GM18861 (cell line): ENCODE results near the gene MEGF8.
A peak's percentile ranks its signal among the peaks of the same experiment; 100 is the strongest.

Experiments used
- ATAC-seq: cut with Tn5 transposase; IDR thresholded peaks from one replicate; pipeline ENCODE4 v1.9.1; 2021; ENCODE audit not compliant: unreplicated experiment

MEGF8 gene, protein sequence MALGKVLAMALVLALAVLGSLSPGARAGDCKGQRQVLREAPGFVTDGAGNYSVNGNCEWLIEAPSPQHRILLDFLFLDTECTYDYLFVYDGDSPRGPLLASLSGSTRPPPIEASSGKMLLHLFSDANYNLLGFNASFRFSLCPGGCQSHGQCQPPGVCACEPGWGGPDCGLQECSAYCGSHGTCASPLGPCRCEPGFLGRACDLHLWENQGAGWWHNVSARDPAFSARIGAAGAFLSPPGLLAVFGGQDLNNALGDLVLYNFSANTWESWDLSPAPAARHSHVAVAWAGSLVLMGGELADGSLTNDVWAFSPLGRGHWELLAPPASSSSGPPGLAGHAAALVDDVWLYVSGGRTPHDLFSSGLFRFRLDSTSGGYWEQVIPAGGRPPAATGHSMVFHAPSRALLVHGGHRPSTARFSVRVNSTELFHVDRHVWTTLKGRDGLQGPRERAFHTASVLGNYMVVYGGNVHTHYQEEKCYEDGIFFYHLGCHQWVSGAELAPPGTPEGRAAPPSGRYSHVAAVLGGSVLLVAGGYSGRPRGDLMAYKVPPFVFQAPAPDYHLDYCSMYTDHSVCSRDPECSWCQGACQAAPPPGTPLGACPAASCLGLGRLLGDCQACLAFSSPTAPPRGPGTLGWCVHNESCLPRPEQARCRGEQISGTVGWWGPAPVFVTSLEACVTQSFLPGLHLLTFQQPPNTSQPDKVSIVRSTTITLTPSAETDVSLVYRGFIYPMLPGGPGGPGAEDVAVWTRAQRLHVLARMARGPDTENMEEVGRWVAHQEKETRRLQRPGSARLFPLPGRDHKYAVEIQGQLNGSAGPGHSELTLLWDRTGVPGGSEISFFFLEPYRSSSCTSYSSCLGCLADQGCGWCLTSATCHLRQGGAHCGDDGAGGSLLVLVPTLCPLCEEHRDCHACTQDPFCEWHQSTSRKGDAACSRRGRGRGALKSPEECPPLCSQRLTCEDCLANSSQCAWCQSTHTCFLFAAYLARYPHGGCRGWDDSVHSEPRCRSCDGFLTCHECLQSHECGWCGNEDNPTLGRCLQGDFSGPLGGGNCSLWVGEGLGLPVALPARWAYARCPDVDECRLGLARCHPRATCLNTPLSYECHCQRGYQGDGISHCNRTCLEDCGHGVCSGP (N-terminal part only)

DNA sequence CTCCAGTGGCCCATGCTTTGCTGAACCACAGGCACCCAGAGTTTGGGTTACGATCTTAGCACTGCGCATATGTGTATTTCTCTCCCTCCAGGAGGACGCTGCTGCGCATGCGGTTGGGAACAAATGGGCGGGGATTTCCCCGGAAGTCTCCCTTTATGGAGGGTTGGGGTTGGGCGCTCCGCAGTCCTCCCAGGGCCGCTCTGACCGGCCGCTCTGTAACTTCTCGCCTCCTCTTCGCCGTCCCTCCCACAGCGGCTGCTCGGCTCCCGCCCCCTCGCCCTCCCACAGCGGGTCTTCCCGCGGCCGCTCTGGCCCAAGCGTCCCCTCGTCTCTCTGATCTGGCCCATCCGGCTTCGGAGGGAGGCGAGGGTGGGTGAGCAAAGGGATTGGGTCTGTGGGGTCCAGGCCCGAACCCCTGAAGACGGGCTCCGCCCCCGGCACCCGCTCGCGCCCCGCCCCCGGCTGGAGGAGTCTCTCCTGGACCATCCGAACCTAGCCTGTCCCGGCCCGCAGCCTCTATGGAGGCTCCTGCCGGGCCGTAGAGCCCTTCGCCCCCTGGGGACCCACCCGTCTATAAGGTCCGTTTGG lies at the start of gene MEGF8:
MEGF8 (plus strand) TSS at position 328 of the 588 bp plus-strand sequence. CDS start 609 bp downstream, outside the sequence.
- peak; percentile 87 for ATAC-seq

DNA sequence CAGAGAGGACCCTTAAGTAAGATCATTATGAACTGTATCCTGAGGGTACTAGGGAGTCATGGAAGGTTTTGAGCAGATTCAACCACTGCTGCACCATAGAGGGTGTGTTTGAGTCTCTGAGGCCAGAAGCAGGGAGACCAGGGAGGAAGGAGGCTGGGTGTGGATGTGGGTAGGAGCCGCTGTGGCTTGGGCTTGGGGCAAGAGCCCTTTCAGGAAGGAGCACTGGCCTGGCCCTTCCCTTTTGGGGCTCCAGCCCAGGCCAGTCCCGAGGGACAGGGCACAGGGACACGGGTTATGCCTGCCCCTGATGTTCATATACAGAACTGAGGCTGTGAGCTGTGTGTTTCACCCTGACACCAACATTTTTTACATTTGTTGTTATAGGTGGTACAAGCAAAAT lies 49.2 kb upstream of the MEGF8 start:
- no peak for ATAC-seq

DNA sequence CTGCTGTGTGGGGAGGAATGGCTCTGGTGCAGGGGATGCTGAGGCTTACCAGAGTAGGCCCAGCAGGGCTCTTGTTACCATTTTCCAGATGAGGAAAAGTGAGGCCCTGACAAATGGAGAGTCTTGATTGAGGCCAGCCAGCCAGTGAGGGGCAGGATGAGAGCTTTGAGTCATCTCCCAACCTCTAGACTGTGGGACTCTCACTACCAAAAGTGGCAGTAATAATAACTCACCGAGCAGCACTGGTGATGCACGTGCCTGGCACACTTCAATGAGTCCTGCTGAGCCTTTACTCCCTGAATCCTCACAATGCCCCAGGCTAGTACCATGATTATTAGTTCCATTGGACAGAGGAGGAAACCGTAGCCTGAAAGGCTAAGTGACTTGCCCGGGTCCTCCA lies 48.6 kb upstream of the MEGF8 start:
- ATAC-seq: no peak

DNA sequence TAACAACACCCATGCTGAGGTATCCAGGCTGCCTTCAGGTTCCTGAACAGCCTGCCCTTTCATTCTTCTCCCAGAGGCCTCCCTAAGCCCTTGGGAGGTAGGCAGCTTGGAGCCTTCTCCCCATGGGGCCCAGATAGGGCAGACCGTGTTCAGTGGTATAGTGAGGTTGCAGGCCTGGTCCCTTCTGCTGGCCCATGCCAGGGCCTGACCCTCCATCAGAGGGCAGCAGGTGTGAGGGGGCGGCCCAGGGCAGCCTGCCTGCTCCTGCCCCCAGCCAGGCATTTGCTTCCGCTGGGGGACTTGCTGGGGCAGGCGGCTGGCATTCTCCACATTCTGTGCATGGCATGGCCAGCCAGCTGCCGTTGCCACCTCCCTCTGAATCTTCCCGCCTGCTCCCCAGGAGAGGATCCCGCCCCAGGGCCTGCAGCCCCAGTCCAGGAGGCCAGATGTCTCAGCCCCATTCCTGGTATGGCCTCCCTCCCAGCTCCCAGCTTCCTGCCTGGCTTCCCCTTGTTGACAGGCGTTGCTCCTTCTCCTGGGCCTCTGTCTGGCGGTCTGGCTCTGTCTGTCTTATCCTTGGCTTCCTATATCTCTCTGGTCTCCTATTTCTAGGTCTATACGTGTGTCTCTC lies 47.5 kb upstream of the MEGF8 start:
- no peak for ATAC-seq

DNA sequence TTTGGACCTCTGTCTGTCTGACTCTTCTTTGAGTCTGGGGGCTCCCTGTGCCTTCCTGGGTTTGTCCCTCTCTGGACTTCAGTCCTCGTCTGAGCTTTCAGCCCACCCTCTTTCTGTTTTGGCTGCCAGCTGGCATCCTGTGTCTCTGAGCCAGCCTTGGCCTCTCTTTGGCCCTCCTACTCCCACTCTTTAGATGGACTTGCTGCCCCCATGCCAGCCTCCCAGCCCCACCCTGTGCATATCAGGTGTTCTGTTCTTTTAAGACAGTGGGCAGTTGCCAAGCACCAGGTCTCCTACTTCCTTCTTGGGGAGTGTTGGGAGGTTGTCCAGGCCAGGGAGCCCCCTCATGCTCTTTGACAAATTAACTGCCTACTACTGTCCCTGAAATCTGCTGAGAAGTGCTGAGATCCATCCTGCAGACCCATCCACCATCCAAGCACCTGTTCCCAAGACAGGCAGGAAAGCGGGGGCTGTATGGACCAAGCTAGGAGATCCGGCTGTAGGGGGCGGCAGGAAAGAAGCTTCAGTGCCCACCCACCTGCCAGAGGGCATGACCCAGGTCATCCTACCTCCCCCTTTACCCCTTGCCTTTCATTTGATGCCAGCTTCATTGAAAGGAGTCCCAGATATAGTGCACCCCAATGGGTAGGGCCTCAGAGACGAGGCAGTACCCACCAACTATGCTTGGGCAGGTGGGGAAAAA lies 46.8 kb upstream of the MEGF8 start:
- no peak for ATAC-seq

DNA sequence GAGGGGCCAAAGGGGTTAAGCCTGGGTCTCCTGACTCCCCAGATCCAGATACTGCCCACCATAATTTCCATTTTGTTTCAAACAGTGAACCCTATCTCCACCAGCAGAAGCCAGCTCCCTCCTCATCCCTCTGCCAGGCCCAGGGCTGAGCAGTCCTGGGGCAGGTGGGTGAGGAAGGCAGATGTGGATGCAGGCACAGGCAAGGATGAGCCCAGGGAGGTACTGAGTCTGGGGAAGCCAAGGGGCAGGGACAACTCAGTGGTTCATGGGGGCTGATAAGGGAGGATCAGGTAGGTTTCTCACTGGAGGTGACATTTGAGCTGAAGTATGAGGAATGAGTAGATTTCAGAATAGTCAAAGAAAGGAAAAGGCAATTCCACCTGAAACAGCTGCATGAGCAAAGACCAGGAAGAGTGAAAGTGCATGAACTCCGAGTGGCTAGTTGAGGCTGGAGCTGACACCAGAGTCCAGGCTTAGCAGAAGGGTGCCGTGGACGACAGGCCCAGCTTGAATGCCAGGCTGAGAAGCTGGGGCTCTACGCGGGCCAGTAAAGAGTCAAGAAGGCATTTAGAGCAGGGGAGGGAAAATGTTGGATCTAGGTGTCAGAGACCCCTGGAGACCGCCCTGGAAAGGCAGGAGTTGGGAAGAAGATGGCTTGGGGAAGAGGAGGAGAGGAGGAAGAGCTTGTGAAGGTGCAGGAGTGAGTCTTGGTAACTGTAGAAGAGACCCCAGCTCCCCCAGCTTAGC lies 46.1 kb upstream of the MEGF8 start:
- no peak for ATAC-seq

DNA sequence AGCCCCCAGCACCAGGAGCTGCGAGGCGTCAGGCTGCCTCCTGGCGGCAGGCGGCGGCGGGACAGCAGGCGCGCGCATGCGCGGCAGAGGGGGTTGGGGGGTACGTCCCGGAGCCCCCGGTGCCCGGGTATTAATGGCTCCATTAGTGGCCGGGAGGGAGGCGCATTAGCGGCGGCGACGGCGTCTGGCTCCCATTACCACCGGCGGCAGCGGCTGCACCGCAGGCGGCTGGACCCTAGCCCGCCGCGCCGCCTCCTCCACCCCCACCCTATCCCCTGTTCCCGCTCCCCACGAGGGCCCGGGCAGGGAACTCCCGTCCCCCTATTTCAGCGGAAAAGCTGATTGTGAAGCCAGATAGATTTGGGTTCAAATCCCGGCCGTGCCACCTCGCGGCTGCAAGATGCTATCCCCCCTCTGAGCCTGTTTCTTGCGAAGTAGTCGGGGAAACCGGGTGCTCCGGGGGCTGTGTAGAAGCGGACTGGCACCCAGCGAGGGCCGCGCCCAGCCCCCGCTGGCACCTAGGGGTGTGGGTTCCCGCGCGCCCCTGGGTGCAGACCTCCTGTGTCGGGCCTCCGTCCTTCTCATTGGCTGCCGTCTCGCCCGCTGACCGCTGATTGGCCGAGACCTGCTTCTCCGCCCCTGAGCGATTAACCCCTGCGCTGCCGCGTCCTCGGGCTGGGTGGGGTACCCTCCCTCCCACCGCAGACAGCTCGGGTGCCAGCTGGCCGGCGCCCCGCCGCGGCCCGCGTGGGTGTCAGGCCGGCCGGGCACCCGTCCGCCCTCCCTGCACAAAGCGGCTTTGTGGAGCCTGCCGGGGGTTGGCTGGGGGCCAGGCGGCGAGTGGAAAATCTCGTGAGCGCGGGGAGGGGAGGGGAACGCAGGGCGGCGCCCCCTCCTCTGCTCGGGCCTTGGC lies 45.3 kb upstream of the MEGF8 start:
- peak; percentile 19 for ATAC-seq

DNA sequence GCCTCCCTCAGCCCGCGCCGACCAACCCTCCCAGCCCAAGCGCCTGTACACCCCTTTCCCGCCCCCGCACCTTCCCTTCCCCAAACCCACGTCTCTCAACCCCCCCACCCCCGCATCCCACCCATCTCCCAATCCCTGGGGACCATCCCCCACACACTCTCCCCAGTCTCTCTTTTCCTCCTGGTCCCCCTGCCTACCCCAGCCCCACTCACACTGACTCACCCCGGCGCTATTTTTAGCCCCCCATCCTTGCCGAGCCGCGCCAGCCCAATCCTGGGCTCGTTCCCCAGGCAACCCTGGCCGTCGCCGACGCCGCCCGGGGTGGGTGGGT lies 44.7 kb upstream of the MEGF8 start:
- ATAC-seq: no peak

DNA sequence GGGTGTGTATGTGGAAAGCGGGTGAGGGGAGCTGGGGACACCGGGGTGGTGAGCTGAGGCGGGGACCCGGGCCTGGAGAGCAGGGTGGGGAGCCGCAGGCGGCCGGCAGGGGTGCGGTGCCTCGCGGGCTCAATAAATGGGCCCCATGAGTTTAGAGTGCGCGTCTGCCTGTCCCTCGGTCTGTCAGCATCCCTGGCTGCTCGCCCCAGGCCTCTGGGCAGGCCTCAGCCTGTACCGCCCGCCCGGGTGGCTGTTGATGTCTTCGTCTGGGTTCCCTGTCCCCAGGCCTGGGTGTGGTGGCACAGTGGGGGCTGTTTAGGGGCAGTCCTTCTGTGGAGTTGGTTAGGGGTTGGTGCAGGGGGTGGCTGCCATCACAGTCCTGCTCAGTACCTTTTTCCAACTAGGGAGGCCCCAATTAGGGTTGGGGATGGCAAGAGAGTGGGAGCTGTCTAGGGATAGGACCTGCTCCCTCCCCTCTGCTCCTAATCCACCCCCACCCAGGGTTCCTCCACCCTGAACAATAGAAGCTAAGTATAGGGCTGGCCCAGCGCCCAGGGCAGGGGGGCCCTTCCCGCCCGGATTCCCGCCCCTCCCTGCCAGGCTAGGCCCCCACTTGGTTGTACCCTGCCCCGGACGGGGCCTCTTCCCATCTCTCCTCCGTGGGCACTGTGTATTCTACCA lies 44.1 kb upstream of the MEGF8 start:
- no peak for ATAC-seq

DNA sequence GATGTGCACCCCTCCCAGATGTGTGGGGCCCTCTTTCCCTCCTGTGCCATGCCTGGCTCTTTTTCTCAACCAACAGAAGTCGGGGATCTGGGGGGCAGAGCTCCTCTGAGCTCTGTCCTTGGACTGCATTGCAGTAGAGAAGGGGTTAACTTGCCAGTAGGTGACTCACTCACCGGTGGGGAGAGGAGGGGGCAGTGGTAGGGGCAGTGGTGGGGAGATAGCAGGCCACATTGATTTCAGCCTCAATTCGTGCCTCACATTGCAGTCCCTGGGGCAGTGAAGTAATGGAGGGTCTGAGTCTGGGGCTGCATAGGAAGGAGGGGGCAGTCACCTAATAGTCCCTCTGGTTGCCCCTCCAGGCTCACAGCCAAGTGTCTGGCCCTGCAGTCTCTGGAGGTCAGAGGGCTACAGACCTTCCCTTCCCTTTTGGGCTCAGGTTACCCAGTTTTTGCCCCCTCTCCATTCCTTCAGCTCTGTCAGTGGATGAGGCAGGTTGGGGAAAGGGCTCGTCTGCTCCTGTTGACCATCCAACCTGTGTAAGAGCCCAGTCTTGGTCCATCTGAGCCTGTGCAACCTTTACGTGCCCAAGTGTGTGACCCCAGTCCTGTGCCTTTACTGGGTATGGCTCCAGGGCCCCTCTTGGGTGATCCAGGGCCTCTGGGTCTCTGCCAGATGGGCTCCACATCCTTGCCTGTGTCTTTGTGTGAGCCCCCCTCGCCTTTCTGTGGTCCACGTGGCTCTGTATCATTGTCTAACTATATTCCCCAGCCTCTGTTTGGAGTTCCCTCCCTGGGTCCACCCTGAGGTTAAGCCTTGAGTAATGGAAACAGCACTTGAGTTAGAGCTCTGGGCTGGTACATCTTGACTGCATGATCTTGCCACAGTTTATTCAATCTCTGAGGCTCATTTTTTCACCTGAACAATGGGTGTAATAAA lies 43.3 kb upstream of the MEGF8 start:
- no peak for ATAC-seq

DNA sequence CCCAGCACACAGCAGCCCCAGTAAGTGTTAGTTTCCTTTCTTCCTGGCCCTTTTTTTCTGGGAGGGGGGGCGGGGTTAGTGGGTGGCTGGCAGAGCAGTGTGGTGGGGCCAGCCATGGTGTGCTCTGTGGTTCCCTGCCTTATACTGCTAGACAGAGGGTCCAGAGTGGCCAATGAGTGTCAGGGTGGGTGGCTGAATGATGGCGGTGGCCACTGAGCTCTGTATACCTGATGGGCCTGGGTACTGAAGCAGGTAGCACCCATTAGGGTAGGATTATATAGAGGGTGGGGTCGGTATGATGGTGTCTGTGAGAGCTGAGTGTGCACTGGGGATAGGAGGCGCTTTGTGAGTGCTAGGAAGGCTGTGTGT lies 42.6 kb upstream of the MEGF8 start:
- no peak for ATAC-seq

DNA sequence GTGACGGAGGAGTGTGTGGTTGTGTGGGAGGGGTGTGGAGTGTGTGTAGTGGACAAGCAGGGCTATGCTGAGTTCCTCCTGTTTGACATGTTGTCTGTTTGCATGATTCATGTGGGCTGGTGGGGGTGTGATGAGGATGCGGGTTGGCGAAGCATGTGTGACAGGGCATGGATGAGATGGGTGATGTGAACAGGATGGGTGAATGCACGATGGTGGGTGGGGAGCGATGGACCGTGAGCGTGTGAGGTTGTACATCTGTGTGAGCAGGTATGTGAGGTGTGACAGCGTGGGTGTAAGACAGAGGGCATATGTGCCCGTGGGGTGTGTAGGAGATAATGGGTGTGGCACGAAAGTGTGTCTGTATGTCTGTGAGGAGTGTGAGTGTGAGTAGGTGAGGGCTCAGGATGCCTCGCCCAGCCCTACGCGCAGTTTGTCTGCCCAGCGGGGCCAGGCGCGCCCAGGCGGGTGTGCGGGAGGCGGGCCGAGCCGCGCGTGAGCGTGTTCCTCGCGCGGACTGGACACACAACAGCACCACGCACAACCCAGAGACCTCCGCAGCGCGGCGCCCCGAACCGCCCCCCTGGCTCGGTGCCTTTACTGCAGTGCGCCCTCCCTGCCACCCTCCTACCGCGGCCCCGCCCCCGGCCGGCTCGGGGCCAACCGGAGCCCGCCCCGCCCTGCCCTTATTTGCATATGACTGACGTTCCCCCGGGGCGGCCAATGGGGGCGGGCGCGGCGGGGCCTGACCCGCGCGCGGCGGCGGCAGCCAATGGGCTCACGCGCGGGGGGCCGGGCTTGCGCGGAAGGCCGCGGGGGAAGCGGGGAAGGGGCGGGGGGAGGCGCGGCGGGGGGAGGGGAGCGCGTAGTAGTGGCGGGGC lies 42.0 kb upstream of the MEGF8 start:
- peak; percentile 45 for ATAC-seq

DNA sequence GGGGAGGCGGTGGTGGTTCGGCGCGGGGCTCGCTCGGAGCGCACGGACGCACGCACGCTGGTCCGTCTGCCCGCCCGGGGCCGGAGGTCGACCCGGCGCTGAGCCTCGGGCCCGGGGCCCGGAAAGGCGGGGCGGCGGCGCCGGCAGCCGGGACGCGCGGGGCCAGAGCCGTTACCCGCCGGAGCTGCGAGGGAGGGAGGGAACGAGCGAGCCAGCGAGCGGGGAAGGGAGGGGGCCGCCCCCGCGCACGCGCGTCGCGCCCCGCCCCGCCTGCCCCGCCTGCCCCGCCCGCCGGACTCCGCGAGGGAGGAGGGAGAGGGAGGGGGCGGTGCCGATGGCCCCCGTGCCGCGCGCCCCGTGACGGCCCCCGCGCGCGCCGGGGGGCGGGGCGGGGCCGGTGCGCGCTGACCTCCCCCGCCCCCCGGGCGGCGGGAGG lies 41.4 kb upstream of the MEGF8 start:
- peak; percentile 17 for ATAC-seq

DNA sequence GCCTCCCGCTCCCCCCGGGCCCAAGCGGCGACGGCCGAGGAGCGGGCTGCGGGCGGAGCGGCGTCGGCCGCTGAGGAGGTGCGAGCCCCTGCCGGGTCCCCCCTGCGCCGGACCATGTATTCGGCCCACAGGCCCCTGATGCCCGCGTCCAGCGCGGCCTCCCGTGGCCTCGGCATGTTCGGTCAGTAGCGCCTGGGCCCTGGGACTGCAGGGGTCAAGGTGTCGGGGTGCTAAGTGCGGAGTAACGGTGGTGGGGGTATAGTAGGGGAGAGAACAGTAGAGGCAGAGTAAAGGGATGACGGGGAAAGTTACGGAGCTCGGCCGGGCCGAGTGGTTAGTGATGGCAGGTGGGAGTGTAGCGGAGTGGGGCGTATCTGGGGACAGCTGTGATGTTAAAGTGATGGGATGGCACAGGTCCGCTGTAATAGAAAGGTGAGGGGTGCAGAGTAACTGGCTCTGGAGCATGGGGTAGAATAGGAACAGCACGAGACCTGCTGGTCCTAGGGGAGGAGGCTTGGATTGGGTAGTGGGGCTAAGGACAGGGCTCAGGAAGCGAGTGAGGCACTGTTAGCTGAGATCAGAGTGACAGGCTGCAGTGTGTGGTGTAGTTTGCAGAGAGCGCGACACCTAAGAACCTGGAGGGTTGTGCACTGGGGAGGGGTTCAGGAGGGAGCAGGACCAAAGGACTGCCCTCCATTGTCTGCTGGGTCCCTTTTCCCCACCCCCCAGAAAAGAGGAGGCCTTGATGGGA lies 40.7 kb upstream of the MEGF8 start:
- no peak for ATAC-seq

DNA sequence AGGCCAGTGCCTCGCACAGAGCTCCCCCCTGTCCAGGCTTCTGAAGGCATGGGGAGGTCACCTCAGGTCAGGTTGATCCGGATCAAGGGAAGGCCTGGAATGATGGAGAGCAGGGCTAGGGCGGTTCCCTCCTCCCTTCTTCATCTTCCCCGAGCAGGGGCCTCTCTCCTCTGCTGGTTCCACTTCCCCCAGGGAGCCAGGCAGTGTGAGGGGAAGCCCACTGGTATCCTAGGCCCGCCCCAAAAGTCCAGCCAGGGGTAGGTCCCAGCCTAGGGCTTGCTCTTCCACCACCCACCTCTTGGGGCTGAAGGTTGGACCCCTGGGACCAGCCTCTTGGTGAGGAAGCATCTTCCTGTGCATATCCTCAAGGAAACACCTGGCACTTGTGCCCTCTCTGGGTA lies 39.9 kb upstream of the MEGF8 start:
- no peak for ATAC-seq
